GM18873 (cell line): ENCODE measurements around the gene TRIM39.
"Not testable (repeated sequence)": the region's sequence is repeated elsewhere in the genome, so short reads cannot be mapped to it uniquely, and the experiment has no call there.

Source experiments
- ATAC-seq: cut with Tn5 transposase; IDR thresholded peaks from one replicate; pipeline ENCODE4 v1.9.1; 2021; ENCODE audit warnings: mild to moderate bottlenecking, moderate library complexity, moderate number of reproducible peaks; ENCODE audit not compliant: unreplicated experiment, low FRiP score

TRIM39 gene

DNA sequence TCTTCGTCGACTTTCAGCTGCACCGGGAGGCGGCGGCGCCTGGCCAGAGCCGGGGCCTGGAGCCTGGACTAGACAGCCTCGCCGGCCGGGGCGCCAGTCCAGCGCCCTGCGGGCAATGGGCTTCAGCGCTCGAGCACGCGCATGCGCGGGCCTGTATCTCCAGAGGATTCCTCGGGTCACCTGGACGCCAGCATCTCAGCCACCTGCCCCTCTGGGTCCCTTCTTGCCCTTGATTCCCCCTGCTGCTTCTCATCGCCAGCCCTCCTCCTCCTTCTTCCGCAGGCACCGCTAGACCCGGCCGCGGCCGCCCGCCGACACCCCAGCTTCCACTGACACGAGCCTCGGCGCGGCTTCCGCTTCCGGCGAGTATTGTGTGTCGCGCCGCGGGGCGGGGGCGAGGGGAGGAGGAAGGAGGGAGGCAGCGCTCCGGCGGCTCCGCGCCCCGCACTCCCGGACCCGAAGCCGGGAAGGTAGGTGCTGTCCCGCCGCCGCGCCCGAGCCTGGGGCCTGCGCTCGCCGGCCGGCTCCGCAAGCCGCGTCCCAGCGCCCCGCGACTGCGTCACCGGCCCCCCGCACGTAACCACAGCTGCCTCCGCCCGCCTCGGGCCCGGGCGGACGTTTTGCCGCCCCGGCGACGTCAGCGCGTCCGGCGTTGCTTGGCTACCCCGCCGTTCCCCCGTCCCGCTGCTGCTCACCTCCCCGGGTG is at the start of gene TRIM39:
Gene TRIM39 (plus strand): TSS at position 402 of the 706 bp plus-strand sequence. CDS start 2,391 bp downstream, outside the sequence.
- ATAC-seq = peak; percentile 57

DNA sequence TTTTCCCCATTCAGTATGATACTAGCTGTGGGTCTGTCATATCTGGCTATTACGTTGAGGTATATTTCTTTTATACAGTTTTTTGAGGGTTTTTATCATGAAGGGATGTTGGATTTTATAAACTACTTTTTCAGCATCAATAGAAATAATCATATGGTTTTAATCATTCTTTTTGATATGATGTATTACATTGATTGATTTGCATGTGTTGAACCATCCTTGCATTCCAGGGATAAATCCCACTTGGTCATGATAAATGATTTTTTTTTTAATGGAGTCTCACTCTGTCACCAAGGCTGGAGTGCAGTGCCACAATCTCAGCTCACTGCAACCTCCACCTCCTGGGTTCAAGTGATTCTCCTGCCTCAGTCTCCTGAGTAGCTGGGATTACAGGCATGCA is 45.7 kb upstream of the TRIM39 start:
- ATAC-seq = not testable (repeated sequence)

GRCh38 chr6:30282522-30282921 is 44.2 kb upstream of the TRIM39 start:
- ATAC-seq = no peak

DNA sequence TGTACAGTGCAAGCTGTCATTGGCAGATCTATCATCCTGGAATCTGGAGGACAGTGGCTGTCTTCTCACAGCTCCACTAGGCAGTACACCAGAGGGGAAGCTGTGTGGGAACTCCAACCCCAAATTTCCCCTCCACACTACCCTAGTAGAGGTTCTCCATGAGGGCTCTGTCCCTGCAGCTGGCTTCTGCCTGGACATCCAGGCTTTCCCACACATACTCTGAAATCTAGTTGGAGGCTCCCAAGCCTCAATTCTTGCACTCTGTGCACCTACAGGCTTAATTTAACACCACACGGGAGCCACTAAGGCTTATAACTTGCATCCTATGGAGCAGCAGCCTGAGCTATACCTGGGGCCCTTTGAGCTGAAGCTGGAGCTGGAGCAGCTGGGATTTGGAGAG is 43.0 kb upstream of the TRIM39 start:
- ATAC-seq = no peak

GRCh38 chr6:30287139-30287538 is 39.6 kb upstream of the TRIM39 start:
- ATAC-seq = no peak

- ATAC-seq = no peak
These were observed 30.9 kb upstream of the TRIM39 start for GRCh38 chr6:30295837-30296236.

DNA sequence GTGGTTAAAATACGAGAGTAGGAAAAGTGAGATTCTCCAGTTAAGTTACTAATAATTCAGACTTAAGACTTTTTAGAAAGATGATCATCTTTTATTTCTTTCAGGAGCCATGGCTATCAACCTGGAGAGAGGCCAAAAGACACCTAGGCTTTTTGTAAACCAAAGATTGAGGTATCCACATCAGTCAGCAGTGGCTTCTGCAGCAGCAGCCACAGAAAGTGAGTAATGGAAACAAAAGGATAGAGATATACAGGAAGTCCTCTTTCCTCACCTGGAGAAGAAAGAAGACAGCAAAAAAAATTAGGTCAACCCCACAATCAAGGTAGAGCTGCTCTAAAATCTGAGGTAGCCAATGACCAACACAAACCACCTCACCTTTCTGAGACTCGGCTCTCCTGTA is 22.7 kb upstream of the TRIM39 start:
- no peak for ATAC-seq

DNA sequence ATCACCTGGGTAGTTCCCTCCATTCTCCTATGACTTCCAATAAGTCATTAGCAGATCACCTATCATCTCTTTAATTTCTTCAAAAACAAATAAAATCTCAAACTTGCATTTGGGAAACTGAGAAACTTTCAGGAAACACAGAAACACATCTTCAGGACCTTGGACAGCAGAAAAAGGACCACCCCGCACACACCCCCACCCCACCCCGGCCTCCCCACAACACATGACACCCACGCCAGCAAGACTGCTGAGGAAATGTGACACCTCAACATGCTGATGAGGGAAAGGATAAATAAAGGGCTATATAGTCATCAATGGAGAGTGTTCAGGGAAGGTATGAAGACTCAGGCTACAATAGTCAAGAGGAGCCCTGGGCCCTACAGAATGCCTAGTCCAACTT is 15.6 kb upstream of the TRIM39 start:
- no peak for ATAC-seq

- ATAC-seq = no peak
These were observed 15.1 kb upstream of the TRIM39 start for GRCh38 chr6:30311671-30312070.

- no peak for ATAC-seq
These were observed 14.5 kb upstream of the TRIM39 start for GRCh38 chr6:30312266-30312665.

GRCh38 chr6:30312676-30313321 is 13.9 kb upstream of the TRIM39 start:
- no peak for ATAC-seq

GRCh38 chr6:30315156-30315555 is 11.6 kb upstream of the TRIM39 start:
- no peak for ATAC-seq

DNA sequence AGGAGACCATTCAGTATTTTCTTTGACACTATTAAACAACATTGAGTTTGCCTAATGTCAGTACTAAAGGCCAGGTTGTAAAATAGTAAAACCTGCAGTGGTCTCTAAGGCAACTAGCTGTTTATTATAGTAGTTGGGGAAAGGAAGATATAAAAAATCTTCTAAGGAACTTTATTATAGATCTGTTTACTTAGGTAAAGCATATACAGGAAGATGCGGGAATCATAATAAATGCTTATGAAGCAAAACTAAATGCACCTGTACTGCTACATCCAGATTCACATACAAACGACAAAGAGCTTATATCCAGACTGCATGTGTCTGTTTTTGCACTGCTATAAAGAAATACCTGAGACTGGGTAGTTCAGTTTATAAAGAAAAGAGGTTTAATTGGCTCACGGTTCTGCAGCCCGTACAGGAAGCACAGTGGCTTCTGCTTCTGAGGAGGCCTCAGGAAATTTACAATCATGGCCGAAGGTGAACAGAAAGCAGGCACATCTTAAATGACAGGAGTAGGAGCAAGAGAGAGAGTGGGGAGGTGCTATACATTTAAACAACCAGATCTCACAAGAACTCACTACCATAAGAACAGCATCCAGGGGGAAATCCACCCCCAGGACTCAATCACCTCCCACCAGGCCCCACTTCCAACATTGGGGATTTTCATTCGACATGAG is 8.7 kb upstream of the TRIM39 start:
- no peak for ATAC-seq

- ATAC-seq = no peak
These were observed 7.4 kb upstream of the TRIM39 start for GRCh38 chr6:30319146-30319835.

GRCh38 chr6:30321692-30322388 is 4.9 kb upstream of the TRIM39 start:
- ATAC-seq = no peak

- ATAC-seq = no peak
These were observed 3.9 kb upstream of the TRIM39 start for GRCh38 chr6:30322527-30323501.

DNA sequence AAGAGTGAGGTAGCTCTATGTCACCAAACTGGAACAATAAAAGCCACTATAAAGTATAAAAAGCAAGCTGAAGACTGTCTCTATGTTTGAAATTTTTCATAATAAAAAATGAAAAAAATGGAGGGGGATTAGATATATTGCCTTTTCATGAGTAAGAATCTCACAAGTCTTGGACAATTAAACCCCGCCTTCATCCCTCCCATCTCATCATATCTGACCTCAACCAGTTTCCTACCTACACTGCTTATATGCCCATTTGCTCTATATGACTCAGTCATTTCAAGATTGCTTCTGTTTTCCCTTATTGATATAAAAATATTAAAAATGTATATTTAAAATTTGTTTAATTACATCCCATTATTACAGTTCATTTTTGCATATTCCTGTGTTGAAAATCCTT is 2.9 kb upstream of the TRIM39 start:
- ATAC-seq = no peak

DNA sequence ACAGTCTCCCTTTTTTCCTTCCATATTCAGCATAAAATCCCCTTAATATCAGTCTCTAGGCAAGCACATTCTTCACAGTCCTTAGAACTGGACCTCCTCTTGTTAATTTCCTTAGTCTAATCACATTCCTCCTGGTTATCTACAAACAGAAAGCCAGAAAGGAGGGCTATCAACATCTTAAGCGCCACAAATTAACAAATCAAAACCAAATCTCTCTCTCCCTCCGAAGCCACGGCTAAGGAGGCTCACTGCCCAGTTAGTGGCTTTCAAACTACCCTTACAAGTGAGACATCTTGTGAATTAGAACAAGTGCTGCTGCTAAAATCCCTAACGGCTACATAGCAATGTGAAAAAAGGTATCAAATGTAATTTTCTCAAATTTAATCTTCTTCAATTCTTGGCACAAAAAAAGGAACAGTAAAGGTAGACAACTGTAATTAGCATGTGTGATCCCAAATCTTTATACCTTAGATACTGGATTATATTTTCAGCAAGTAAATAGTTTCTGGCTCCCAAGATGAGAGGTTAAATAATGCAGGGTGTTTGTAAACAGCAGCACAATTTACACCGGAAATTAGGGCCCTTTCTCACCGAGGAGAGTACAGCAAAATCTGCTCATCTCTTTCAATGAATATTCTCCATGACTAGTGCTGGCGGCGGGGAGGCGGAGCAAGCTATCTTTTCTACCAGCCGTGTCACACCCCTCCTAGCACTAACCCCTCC is 1.4 kb upstream of the TRIM39 start:
- ATAC-seq = no peak
